CD4-positive, alpha-beta T cell treated with Interleukin-6 for 4 hours (primary cell): ENCODE results near the gene TUBA4A.
"Not testable (repeated sequence)": the region's sequence is repeated elsewhere in the genome, so short reads cannot be mapped to it uniquely, and the experiment has no call there.

ENCODE experiments used
- DNase-seq: peaks from one replicate; pipeline ENCODE4 v3.0.0-alpha.2; 2020; ENCODE audit warnings: mixed read lengths

The TUBA4A gene

DNA sequence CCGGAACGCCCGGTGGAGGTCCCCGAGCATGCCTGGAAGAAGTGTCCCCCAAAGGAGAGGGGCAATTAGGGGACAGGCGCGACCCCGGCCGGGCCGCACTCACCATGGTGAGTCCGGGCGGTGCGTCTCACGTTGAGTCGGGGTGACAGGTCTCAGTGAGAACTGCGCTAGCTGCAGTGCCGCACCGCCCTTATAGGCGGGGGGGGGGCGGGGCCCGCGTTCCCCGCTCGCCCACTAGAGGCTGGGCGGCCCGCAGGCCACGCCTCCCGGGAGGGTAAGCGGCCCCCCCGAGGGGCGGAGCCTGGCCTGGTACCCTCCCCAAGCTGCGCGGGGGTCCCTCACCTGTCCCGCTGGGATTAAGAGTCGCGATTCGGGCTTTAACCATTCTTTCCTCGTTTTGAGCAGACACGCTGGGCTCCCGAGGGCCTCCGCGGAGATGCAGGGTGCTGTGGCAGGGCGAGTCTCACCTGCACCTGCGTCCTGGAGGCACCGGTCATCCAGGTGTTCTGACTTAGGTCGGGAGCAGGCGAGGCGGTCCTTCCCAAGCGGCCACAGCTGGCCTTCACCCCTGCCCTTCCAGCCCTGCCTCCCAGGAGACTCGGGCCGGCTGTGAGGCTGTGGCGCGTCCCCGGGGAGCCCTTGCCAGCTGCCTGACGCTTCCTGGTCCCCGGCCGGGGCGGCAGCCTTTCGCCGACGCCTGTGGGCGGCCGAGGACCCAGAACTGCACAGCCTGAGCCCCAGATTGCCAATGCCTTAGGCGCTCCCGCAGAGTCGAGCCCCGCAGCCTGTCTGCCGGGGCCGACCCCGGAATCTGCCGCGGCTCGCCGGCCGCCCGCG is at the start of gene TUBA4A:
TSS of gene TUBA4A (minus strand) at position 166 of the 837 bp plus-strand sequence. CDS start at position 106, 60 bp downstream.
- DNase-seq = peak; percentile 96

- no peak for DNase-seq
These were observed 48.8 kb upstream of the TUBA4A start for GRCh38 chr2:219302412-219302968.

- DNase-seq = no peak
These were observed 46.3 kb upstream of the TUBA4A start for GRCh38 chr2:219300022-219300421.

- no peak for DNase-seq
These were observed 45.6 kb upstream of the TUBA4A start for GRCh38 chr2:219299372-219299760.

- DNase-seq = peak; percentile 88
These were observed 45.1 kb upstream of the TUBA4A start for GRCh38 chr2:219298759-219299371.

DNA sequence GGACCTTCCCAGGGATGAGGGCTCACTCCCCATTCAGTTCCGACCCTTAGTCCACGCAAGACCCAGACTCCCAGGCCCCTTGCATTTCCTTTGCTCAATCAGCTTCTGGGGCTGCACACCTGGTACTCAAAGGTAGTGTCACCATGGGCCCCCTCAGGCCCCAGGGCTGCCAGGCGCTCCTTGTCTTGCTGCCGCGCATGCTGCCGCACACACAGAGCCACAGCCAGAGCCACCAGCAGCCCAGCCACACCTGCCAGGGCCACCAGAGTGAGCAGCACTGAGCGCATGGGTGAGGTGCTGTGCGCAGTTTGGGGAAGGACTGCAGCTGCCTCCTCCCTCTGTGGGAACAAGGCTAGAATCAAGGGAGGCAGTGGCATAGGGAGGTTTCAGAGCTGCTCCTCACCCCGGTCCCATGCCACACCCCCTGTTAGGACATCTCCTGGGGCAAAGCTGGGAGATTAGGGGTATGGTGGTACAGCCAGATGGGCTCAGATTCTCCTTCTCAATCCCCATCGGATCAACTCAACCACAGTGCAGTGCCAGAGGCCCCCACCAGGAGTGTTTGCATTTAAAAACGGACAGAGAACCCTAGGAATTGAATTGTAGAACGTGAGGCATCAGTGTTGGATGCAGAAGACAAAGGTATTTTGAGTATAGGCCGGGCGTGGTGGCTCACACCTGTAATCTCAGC is 44.2 kb upstream of the TUBA4A start:
- no peak for DNase-seq

DNA sequence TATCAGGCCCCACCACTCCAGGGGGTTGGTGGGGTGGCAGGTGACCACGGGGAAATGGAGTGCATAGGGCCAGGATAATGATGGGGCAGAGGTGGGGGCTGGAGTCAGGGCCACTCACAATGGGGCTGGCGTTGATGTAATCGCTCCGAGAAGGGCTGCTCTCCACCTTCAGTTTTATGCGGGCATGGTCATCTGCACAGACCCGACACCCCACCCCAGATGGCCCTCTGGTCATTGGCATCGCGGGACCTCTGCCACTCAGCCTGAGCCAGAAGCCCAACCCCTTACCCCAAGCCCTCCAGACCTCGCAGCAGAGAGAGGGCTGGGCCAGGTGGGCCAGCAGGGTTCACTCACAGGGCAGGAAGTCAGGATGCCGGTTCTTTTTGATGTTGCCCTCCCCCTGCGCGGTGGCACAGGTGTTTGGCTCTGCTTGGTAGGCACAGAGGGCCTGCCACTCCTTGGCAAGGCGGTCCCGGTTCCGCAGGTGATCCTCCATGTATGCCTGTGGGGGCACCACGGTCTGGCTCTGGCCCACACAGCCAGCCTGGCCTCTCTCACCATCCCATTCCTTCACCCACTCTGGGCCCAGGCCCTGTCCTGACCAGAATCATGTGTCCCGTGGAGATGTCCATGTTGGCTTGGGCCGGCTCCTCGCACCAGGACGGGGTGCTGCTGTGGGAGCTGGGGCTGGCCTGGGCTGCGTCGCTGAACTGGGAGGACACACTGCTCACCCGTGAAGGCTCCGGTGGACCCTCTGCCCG is 43.1 kb upstream of the TUBA4A start:
- peak; percentile 27 for DNase-seq

DNA sequence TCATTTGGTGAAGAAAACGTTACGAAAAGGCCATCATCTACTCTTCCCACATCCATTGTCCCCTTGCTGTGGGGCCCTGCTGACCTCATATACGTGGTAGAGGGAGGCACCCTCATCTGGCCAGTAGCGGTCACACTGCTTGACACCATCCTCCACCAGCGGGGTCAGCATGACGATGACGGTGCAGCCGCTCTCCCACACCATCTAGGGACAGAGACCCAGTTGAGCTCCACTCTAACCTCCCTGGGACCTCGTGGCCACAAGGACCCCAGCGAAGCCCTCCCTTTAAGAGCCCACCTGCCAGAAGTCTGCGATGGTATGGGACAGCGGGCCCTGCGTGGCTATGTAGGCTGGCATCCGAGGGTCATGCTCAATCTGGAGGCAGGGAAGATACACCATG is 42.4 kb upstream of the TUBA4A start:
- no peak for DNase-seq

- peak; percentile 93 for DNase-seq
These were observed 40.9 kb upstream of the TUBA4A start for GRCh38 chr2:219294356-219295351.

DNA sequence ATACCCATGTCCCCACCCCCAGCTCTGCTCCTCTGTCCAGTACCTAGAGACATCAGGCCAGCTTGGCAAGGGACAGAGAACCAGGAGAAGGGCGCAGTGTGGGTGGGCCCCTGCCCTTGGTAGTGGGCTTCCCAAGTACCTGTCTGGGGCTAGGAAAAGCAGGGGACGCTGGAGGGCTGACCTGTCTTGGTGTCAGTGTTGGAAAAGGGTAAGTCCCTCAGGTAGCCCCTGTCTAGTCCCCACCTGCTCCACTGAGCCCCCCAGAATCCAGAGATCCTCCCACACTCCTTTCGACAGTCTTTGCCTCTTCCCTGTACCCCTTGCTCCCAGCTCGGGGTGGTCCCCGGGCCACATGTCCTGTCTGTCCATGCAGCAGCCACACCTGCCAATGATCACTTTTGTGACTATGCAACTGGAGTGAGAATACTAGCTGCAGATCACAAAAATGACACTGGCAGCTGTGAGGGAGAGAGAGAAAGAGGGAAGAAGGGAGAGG is 40.1 kb upstream of the TUBA4A start:
- DNase-seq = no peak

GRCh38 chr2:219292616-219293015 is 38.9 kb upstream of the TUBA4A start:
- DNase-seq = no peak

DNA sequence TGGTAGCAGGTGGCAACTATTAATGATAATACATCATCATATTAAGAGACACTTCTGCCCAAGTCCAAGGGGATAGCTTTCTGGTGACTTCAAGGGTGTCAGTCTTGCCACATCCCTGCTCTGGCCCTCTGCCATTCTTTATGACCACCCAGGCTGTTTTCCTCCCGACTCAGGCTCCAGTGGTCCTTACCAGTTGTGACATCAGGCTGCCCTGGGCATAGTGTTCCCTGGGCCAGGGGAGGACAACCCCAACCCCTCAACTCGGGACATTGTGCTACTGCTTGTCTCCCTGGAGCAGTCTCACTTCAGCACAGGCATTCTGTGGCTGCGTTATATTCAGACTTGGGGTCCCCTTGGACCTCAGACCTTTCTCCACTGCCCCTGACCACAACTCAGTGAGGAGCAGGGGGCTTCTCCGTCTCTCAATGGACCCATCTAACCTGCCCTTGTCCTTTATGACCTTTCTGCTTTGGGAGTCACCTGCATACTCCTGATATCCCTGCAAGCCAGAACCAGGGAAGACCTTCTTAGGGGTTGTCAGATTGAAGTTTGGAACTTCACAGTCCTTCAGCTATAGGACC is 38.3 kb upstream of the TUBA4A start:
- no peak for DNase-seq

DNA sequence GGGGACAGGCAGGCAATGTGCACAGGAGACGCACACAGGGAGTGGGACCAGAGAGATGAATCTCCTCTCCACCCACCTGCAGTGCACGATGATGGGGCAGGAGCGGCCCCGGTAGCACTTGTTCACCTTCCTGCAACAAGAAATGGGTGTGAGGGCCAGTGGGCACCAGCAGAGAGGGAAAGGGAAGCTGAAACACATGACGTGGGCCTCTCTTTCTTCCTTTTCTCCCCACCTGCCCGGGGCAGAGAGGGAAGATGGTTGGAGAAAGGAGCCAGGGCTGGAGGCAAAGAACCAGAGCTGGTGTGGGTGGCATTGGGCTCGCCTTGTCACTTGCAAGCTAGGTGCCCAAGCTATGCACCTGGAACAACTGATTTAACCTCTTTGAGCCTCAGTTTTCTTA is 37.7 kb upstream of the TUBA4A start:
- no peak for DNase-seq

DNA sequence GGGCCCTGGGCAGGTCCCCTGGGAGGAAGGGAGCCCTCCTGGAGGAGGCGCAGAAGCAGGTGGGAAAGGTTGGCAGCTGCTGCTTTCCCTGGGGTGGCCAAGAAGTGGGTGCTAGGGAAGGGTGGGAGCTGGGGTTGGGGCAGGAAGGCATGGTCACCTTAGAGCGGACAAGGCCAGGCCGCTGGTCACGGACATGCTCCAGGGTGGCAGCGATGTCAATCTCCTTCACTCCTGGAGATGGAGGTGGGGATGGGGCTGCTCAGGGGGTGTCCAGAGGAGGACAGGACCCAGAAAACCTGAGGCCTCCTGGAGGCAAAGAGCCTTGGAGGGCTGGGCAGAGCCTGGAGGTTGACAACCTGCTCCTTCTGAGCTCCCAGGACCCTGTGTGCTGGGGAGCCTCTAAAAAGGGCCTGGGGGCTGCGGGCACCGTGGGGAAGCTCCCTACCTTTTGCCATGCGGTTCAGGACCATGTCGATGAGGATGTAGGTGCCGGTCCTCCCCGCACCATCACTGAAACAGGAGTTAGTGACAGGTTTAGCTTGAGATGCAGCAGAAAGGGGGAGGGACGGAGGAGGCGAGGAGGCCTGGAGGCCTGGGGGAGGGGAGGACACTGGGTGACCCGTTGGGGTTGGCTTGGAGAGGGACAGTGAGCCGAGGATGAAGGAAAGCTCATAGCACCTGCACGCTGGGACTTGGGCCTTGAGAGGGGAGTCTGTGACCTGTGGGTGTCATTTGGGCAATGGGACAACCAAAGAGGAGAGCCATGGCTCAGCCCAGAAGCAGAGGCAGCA is 36.9 kb upstream of the TUBA4A start:
- no peak for DNase-seq

- DNase-seq = no peak
These were observed 36.0 kb upstream of the TUBA4A start for GRCh38 chr2:219289537-219290361.

GRCh38 chr2:219289195-219289536 is 35.4 kb upstream of the TUBA4A start:
- DNase-seq = no peak

- DNase-seq = no peak
These were observed 34.0 kb upstream of the TUBA4A start for GRCh38 chr2:219287580-219288265.

DNA sequence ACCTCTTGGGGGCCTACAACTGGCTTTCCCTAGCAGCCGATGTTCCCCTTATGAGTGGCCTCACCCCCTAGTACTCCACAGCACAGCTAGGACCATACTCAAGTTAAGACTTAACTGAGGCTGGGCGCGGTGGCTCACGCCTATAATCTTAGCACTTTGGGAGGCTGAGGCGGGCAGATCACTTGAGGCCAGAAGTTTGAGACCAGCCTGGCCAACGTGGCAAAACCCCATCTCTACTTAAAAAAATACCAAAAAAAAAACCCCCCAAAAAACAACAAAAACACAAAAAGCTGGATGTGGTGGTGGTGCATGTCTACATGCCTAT is 33.4 kb upstream of the TUBA4A start:
- not testable (repeated sequence) for DNase-seq
